Glomerular visceral epithelial cell (primary cell): ENCODE measurements around the gene ARPP21.

ENCODE experiments used
- DNase-seq: peaks from one replicate; pipeline ENCODE4 v3.0.0-alpha.2; 2016; ENCODE audit errors: extremely low spot score

The ARPP21 gene

GRCh38 chr3:35641920-35642527 lies 2.7 kb downstream of the ARPP21 start:
- no peak for DNase-seq

DNA sequence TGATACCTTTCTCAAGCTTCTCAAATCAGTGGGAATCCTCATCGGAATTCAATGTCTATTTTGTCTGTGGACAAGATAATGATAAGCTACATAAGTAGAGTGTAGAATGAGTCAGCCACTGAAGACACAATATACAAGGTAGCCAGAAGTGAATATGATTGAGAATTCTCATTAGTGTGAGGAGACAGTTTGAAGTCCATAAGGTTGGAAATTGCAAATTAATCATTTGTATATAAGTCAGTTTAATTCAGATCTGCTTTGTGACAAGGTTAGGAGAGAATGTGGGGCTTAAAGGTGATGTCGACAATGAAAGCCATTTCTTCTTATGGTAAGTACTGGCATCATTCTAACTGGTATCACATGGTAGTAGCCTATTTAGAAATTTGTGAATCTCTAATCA lies 4.2 kb downstream of the ARPP21 start:
- no peak for DNase-seq

DNA sequence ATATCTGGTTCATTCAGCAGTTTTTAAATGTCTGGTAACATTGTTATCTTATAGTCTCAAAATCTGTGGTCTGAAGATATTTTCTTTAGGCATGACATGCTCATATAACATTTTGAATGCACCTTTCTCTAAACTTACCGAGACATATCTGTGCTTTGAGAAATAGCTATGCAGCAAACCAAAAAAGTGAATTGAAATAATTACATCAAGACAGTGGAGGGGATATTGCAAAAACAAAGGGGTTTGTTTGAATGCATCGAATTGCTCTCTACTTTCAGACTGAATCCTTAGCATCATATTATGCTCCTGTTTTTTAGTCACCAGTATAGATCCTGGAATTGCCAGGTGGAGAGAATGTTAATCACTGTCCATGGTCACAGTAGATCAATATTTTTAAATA lies 5.1 kb downstream of the ARPP21 start:
- DNase-seq, result no peak

DNA sequence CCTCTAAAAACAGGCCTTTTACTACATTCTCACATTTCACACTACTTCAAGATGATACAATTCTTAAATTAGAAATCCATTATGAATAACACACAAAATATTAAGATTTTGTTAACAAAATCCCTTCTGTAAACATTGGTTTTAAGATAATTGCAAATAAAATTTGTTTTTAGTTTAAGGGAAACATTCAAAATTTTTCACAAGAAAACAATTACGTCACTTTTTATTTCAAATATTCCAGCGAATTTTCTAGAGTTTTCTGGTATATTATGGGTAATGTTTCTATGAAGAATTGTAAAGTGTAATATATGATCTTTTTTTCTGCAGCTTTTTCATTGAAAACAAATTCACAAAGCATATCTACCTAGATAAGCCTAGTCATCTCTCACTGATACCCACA lies 5.9 kb downstream of the ARPP21 start:
- no peak for DNase-seq

DNA sequence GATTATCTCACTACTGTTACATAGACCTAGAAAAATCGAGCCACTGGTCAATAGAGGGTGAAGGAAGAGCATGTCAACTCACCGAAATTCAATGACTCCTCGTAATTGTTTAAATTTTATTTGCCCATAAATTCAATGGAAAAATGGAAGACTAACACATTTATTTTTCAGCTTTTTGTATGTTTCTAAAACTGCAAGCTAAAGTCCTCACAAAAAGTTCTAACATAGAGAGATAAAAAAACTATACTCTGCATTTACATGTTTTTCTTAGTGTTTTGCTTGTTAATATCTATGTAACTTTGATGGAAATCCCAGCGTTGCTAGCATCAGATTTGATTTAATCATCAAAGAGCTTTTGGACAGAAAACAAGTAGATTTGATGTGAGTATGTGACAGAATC lies 6.8 kb downstream of the ARPP21 start:
- DNase-seq, result no peak

DNA sequence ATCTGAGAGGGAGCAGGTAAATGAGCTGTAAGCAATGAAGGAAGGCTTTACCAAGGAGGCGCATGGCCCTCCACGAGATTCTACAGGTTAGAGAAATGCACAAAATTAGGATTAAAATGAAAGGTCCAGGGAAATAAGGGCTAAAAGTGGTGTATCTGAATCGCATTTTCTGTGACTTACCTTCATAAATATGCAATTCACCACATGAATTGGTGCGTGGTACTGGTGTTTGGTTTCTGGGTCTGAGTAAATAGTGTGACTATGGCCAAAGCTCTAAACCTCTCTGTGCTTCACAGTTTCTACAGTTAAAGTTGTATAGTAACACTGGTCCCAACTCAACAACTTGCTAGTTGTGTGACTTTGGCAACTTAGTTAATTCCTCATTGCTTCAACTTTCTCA lies 8.1 kb downstream of the ARPP21 start:
- no peak for DNase-seq

- DNase-seq, result no peak
These were observed 9.0 kb downstream of the ARPP21 start for GRCh38 chr3:35648347-35648746.

DNA sequence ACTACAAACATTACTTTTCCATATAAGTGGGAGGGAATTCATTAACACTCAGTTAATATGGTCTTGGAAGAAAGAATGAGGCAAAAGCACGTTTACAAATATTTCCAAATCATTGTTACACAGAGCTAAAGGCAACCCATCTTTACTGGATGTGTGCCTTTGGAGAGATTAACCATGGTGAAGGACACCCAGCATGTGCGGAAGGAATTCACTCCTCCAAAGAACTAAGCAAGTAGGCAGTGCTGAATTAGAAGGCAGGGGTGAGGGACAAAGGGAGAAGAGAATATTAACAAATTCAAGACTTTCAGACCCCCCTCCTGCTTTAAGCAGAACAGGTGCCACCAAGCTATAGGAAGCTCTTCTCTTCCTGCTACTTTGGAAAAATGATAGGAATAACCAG lies 10.1 kb downstream of the ARPP21 start:
- no peak for DNase-seq

DNA sequence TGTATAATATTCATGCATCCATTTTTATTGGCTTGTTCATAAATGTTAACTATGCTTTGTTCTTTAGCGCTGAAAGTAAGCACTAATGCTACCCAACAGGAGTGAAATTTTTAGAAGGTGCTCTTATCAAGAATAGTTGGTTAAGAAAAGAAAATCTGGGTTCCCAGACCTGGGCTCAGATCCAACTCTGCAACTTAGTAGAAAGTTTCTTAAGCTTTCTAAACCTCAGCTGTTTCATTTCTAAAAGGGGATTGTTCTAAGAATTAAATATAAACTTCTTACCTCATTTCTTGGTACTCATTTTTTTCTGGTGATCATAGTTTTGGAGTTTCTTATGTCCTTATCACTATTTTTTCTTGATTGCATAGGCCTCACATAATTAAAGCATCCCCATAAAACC lies 12.1 kb downstream of the ARPP21 start:
- DNase-seq, result no peak

DNA sequence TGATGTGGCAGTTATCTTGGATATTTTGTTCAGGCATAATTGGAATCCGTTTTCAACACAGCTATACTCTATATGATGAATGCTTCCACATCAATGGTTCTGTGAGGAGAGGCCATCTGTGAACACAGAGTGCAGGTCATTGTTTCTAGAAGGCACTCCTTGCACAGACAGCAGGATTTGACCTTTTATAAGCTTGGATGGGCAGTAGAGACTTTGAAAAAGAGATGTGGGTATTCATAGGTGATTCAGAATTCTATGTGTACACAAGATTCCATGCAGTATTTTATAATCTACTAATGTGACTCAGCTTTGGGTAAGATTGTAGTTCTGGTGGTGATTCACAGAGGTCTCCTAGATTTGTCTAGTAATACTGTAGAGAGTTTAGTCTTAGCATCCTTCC lies 12.5 kb downstream of the ARPP21 start:
- peak; percentile 56 for DNase-seq

DNA sequence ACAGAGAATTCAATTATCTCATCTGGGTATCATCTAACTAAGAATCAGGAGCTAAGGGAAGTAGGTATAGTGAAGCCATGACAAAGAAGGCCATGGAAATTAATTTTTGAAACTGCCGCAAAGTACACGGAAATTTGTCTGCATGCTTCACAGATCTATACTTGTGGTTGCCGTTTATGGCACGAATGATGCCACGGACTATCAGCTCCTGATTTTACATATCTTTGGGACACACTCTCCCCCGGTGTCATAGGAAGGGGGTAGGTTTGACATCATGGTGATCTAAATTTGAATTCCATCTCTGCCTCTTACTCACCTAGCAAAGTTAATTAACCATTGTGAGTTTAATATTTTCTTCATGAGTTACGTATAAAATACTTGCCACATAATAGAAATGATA lies 14.0 kb downstream of the ARPP21 start:
- DNase-seq, result no peak

DNA sequence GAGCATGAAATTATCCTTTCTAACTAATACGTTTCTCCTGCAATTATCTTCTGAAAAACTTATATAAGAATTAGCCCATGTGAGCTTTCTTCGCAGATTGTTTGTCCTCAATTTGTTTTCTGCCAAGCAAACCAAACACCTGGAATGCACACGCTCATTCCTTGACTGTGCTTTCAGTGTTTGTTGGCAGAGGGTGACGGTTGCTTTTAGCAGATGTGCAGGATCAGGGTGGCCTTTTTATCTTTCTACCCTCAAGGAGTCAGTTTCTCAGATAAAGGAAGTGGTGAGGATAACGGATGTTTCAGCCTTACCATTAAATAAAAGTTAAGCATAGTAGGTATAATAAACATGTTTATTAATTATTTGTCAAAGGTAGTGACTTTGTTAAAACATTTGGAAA lies 15.2 kb downstream of the ARPP21 start:
- no peak for DNase-seq

GRCh38 chr3:35658686-35659085 lies 19.4 kb downstream of the ARPP21 start:
- no peak for DNase-seq

DNA sequence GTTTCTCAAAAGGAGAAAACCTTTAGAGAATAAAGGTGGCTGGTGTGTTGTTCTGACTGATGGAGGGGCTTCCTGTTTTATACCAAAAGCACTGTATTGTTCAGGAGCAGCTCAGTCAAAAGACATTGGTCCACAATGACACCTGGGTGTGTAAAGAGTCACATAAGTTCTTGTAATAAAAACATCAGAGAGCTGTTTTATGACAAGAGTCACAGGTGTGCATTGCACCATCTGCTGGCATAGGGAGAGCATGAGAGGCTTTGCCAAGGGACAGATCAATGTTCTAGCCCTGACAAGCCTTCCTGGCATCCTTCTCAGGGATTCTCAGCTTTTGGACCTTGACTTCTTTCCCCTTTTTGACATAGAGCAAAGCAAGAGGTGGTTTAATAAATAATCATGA lies 20.4 kb downstream of the ARPP21 start:
- peak; percentile 18 for DNase-seq

DNA sequence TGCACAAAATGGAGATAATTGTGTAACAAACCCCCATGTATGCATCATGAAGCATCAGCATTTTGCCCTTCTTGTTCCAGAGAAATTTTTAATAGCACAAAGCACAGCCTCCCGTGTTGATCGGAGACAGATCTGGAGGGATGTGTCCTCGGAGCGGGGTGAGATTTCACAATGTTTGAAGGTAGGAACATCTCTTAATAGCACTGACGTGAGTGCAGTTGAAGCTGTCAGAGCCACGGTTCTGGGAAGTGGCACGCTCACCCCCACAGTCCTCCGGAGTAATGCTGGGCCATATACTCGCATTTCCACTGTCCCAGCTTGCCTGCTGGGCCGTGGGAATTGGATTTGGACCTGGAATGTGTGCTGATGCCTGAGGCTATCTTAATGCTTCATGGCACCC lies 24.1 kb downstream of the ARPP21 start:
- no peak for DNase-seq

DNA sequence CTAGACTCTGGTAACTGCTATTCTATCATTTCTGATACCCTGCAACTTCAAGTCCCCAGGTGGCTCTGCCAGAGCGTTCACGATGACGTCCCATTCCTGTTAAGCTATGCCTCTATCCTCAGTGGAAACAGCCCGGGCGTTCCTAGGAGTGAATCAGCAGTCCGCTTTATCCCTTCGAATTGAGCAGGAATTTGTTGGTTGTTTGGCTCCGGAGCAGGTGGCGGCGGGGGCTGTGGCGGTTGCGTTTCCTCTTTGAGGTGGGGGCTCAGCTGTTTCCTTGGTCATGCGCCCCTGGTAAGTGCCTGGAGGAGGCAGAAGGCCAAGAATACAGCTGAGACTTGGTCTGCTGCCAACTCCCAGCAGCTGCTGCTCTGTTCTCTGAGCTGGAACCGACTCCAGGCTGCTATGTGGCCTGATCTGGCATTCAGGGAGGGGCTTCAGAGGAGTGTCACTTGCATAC lies 25.2 kb downstream of the ARPP21 start:
- peak; percentile 92 for DNase-seq

DNA sequence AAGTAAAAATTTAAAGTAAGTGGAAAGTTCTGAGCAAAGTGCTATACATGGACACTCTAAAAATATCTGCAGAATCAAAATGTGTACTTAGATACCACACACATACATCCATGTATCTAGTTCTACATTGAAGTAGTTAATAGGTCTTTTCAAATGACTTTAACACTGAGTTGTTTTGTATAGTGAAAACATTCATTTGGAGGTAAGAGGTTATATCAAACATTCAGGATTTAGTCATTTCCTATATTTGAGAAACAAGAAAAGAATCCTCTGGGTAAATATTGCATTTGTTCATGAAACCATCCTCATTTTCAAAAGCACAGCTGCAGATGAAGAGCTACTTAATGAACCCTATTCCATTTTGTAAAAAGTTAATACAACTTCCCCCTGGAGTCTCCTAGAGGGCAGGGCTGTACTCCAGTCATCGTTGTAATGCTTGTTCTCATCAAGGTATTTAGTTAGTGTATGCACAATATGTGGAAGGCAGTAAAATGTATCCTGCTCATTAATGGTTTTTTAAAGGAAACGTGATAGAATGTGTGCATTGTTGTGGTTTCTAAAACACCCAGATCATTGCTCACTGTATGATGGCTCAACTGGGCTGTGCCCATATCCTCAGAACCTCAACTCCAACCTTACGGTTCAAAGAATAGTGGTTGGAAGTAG lies 26.2 kb downstream of the ARPP21 start:
- DNase-seq, result peak; percentile 46

GRCh38 chr3:35666888-35667287 lies 27.6 kb downstream of the ARPP21 start:
- no peak for DNase-seq

DNA sequence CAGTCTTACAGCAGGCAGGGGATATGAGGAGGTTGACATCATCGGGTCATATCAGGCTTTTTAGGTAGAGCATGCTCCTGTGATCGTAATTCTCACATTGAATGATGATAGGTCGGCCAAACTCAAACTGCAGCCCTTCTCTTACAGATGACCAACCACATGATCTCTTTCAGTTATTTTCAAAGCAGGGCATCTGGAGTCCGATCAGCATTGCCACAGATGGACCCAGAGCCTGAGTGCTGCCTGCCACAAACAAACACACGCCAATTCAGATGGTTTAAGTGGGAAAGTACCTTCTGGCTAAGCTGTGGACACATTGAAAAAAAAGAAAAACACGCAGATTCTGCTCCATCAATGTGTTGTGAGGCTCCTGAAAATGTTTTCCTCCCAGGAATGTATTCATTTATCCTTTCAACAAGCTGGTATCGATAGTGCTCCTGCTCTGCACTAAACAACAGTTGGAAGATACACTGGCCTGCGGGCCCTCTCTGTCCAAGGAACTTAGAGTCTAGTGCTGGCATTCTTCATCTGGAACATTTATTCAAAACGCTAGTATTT lies 31.2 kb downstream of the ARPP21 start:
- no peak for DNase-seq

GRCh38 chr3:35671483-35671882 lies 32.2 kb downstream of the ARPP21 start:
- DNase-seq, result no peak

DNA sequence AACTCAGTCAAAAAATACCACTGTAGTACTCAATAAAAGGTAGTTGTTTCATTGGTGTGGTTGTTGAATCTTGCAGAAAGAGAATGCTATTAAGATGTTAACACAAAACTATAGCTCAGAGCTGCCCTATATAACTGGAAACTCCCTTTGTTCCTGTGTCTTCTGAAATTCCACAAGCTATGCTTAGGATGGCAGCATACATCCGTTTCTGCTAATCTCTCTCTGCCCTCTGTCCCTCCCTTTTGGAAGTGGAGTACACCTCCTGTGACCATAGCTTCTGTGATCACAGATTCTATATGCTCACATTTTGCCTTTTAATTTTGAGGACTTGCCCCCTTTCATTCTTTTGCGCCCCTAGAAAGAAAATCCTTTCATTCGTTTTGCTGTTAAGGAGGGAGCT lies 33.7 kb downstream of the ARPP21 start:
- DNase-seq, result no peak

- no peak for DNase-seq
These were observed 35.3 kb downstream of the ARPP21 start for GRCh38 chr3:35674451-35675109.

DNA sequence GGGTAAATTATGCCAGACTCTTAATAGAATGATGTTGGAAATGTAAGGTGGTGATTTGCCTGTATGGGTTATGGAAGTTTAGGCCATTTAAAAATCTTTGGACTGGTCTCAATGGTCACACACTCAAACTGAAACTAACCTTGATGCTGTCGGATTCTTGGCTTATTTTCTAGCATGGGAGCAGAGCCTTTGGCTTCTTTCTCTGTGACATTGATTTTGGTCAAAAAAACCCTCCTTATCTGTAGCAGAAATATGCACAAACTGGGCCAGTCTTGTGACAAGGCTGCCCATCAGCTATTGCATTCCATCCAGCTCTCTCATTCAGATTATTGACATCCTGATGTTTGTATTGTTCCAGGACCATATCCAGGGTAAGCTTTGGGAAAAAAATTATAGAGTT lies 35.9 kb downstream of the ARPP21 start:
- no peak for DNase-seq
